GM23338 (cell line): Measurements from ENCODE around the gene POU2F3. TPM values are rescaled to one million over a fixed set of nuclear protein-coding genes. Genes with fewer than 3 reads are reported as not detected.
A peak's percentile ranks its signal among the peaks of the same experiment; 100 is the strongest.

Experiments used
- ATAC-seq: fragments of 200-7000 bp; cut with Tn5 transposase; 3 replicates; pipeline ENCODE4 v1.9.1; 2020
- DNase-seq: peaks from one replicate; pipeline ENCODE4 v3.0.0-alpha.2; 2015; ENCODE audit warnings: low spot score
- H2AFZ ChIP-seq: fragments of 200-600 bp; sonication (generic); 2 replicates; pipeline ENCODE4 v1.8.0; 2016; ENCODE audit warnings: antibody characterized with exemption, mild to moderate bottlenecking, moderate library complexity
- H3F3A ChIP-seq: fragments of 200-600 bp; sonication (generic); replicated peaks from 2 replicates; pipeline ENCODE4 v1.8.0; 2017; ENCODE audit warnings: antibody characterized with exemption, mixed run types, low read depth
- H3K27ac ChIP-seq: fragments of 200-600 bp; sonication (generic); 2 replicates; pipeline ENCODE4 v1.6.1; 2016; ENCODE audit warnings: low read depth
- H3K27me3 ChIP-seq: fragments of 200-600 bp; sonication (generic); 2 replicates; pipeline ENCODE4 v1.8.0; 2016; ENCODE audit warnings: mild to moderate bottlenecking, mixed run types, moderate library complexity; ENCODE audit not compliant: insufficient read depth
- H3K36me3 ChIP-seq: fragments of 200-600 bp; sonication (generic); 2 replicates; pipeline ENCODE4 v1.8.0; 2016; ENCODE audit warnings: mild to moderate bottlenecking; ENCODE audit not compliant: insufficient read depth
- H3K4me1 ChIP-seq: fragments of 200-600 bp; sonication (generic); 2 replicates; pipeline ENCODE4 v1.8.0; 2016; ENCODE audit warnings: mild to moderate bottlenecking, moderate library complexity; ENCODE audit not compliant: insufficient read depth
- H3K4me2 ChIP-seq: fragments of 200-600 bp; sonication (generic); 2 replicates; pipeline ENCODE4 v1.7.1; 2017; ENCODE audit warnings: mixed run types
- H3K4me3 ChIP-seq: fragments of 200-600 bp; sonication (generic); 2 replicates; pipeline ENCODE4 v1.6.1; 2016; ENCODE audit warnings: mixed run types
- H3K79me2 ChIP-seq: fragments of 200-600 bp; sonication (generic); replicated peaks from 2 replicates; pipeline ENCODE4 v1.8.0; 2017; ENCODE audit warnings: mild to moderate bottlenecking; ENCODE audit not compliant: insufficient read depth
- H3K9me2 ChIP-seq: fragments of 200-600 bp; sonication (generic); 2 replicates; pipeline ENCODE4 v1.8.0; 2017; ENCODE audit not compliant: insufficient read depth
- H4K20me1 ChIP-seq: fragments of 200-600 bp; sonication (generic); replicated peaks from 2 replicates; pipeline ENCODE4 v1.8.0; 2017; ENCODE audit warnings: mild to moderate bottlenecking; ENCODE audit not compliant: insufficient read depth
- H3K27ac Mint-ChIP-seq: 2 replicates; pipeline ENCODE4 v1.8.0; 2020; ENCODE audit warnings: inconsistent platforms, mild to moderate bottlenecking, moderate library complexity, mixed read lengths
- H3K27me3 Mint-ChIP-seq: 3 replicates; pipeline ENCODE4 v1.8.0; 2022; ENCODE audit warnings: low read depth, mild to moderate bottlenecking, moderate library complexity, mixed read lengths, inconsistent platforms; ENCODE audit not compliant: insufficient read depth, poor library complexity
- H3K36me3 Mint-ChIP-seq: 3 replicates; pipeline ENCODE4 v1.8.0; 2021; ENCODE audit warnings: low read depth, mild to moderate bottlenecking, inconsistent platforms, moderate library complexity, mixed read lengths
- H3K4me1 Mint-ChIP-seq: 3 replicates; pipeline ENCODE4 v1.8.0; 2020; ENCODE audit warnings: mild to moderate bottlenecking, inconsistent platforms, mixed read lengths
- H3K4me3 Mint-ChIP-seq: 3 replicates; pipeline ENCODE4 v1.8.0; 2021; ENCODE audit warnings: moderate library complexity, mild to moderate bottlenecking, inconsistent platforms, mixed read lengths
- H3K9me3 Mint-ChIP-seq: 3 replicates; pipeline ENCODE4 v1.8.0; 2020; ENCODE audit warnings: moderate library complexity, mild to moderate bottlenecking, inconsistent platforms, mixed read lengths
- CREB1 ChIP-seq: fragments of 250-450 bp; sonication (Bioruptor Pico); IDR thresholded peaks from 2 replicates; pipeline ENCODE4 v1.5.0; 2020; ENCODE audit warnings: low read depth, mild to moderate bottlenecking, moderate library complexity
- CTCF ChIP-seq, 2 experiments: fragments of 200-600 bp in 1 of 2; sonication (generic) in 1 of 2; conservative IDR thresholded peaks; 2 replicates each; pipeline versions ENCODE4 v1.5.1 to v1.6.1; 2016 to 2017; ENCODE audit warnings: antibody characterized with exemption in 2 of 2, low read depth in 2 of 2, mild to moderate bottlenecking in 2 of 2, moderate library complexity in 1 of 2
- EZH2 ChIP-seq: fragments of 200-600 bp; sonication (generic); IDR thresholded peaks from one replicate; pipeline ENCODE4 v1.8.0; 2017; ENCODE audit warnings: antibody characterized with exemption, mild to moderate bottlenecking, low read depth; ENCODE audit not compliant: unreplicated experiment
- EZH2phosphoT487 ChIP-seq: fragments of 200-600 bp; sonication (generic); IDR thresholded peaks from one replicate; pipeline ENCODE4 v1.8.1; 2018; ENCODE audit warnings: antibody characterized with exemption; ENCODE audit not compliant: unreplicated experiment
- NANOG ChIP-seq: IDR thresholded peaks from 2 replicates; pipeline ENCODE4 v1.6.1; 2016; ENCODE audit warnings: antibody characterized with exemption, borderline replicate concordance
- POLR2AphosphoS5 ChIP-seq: IDR thresholded peaks from 2 replicates; pipeline ENCODE4 v1.6.1; 2016; ENCODE audit warnings: antibody characterized with exemption, low read depth
- REST ChIP-seq: IDR thresholded peaks from one replicate; pipeline ENCODE4 v1.6.1; 2018; ENCODE audit warnings: antibody characterized with exemption; ENCODE audit not compliant: unreplicated experiment
- STAT1 ChIP-seq: IDR thresholded peaks from one replicate; pipeline ENCODE4 v1.6.1; 2016; ENCODE audit warnings: antibody characterized with exemption; ENCODE audit not compliant: unreplicated experiment
- ZNF114 ChIP-seq: fragments of 250-450 bp; sonication (Bioruptor Pico); IDR thresholded peaks from 2 replicates; pipeline ENCODE4 v1.5.0; 2020; ENCODE audit warnings: mild to moderate bottlenecking, moderate library complexity
- ZNF331 ChIP-seq: fragments of 250-450 bp; sonication (Bioruptor Pico); IDR thresholded peaks from 2 replicates; pipeline ENCODE4 v1.5.0; 2020; ENCODE audit warnings: low read depth, mild to moderate bottlenecking, moderate library complexity
- polyA plus RNA-seq: library from polyadenylated mRNA; unstranded; fragments of >200 nt; fragmentation: Nextera tagmentation; extraction: Ambion mirVana; gene quantifications from 2 replicates; pipeline ENCODE4 v1.2.1, GENCODE V29; 2016
- total RNA-seq: library from RNA; depleted of rRNA; stranded (reverse); fragments of >200 nt; shearing (Covaris generic); gene quantifications from 2 replicates; pipeline ENCODE4 v1.2.3, GENCODE V29; 2014

Gene POU2F3
- total and polyA plus RNA-seq, 2 experiments from 2014 or later: 0.45 to 0.79 TPM

GRCh38 chr11:120233207-120233803 is 6.6 kb upstream of the POU2F3 start:
- no peak for DNase-seq
- H3K27me3 ChIP-seq: peaks cover 14% of the 10 kb centered on the region
- no peaks in the 10 kb centered on the region for H4K20me1 ChIP-seq
- H3K9me2 ChIP-seq: no peaks in the 10 kb centered on the region
- H3K27ac ChIP-seq: no peak overlapping the region
- H3K4me3 ChIP-seq: no peak overlapping the region
- no peak overlapping the region for H2AFZ ChIP-seq
- ATAC-seq: no peak
- Mint-ChIP-seq H3K4me3 (no peak overlapping the region), H3K27ac (no peak overlapping the region), H3K4me1 (peaks cover 22% of the 10 kb centered on the region), H3K9me3 (no peaks in the 10 kb centered on the region), H3K36me3 (no peaks in the 10 kb centered on the region), H3K27me3 (peaks cover 5% of the 10 kb centered on the region)
- no peaks in the 10 kb centered on the region for H3K79me2 ChIP-seq
- no peak for TF ChIP-seq REST
- TF ChIP-seq STAT1: no peak
- peaks cover 11% of the 10 kb centered on the region; the same call in 1 of the 2 replicates for H3K4me1 ChIP-seq
- H3K4me2 ChIP-seq: no peak overlapping the region
- no peaks in the 10 kb centered on the region for H3F3A ChIP-seq
- H3K36me3 ChIP-seq: no peaks in the 10 kb centered on the region

GRCh38 chr11:120235024-120235628 is 4.8 kb upstream of the POU2F3 start:
- H3K36me3 ChIP-seq: no peaks in the 10 kb centered on the region
- H3K4me3 Mint-ChIP-seq: no peak overlapping the region
- no peak overlapping the region for H3K4me3 ChIP-seq
- H3K27ac Mint-ChIP-seq: no peak overlapping the region
- no peak overlapping the region for H2AFZ ChIP-seq
- no peaks in the 10 kb centered on the region for H3K9me2 ChIP-seq
- ATAC-seq (peak; percentile 81), DNase-seq (peak; percentile 92)
- no peaks in the 10 kb centered on the region for H3F3A ChIP-seq
- H3K4me1 Mint-ChIP-seq: peaks cover 19% of the 10 kb centered on the region
- H3K27me3 Mint-ChIP-seq: peaks cover 14% of the 10 kb centered on the region
- H3K79me2 ChIP-seq: no peaks in the 10 kb centered on the region
- peaks cover 11% of the 10 kb centered on the region; the same call in 1 of the 2 replicates for H3K4me1 ChIP-seq
- H3K9me3 Mint-ChIP-seq: no peaks in the 10 kb centered on the region
- H3K4me2 ChIP-seq: no peak overlapping the region
- no peaks in the 10 kb centered on the region for H4K20me1 ChIP-seq
- peaks cover 31% of the 10 kb centered on the region for H3K27me3 ChIP-seq
- no peak overlapping the region for H3K27ac ChIP-seq
- no peaks in the 10 kb centered on the region; the same call in 2 of the 3 replicates for H3K36me3 Mint-ChIP-seq
- TF ChIP-seq REST: no peak
- TF ChIP-seq STAT1: no peak
- no peak for TF ChIP-seq EZH2phosphoT487
- TF ChIP-seq ZNF114 (CRISPR knock-in tag): no peak
- TF ChIP-seq CREB1 (CRISPR knock-in tag): peak; percentile 47; the same call in 1 of the 2 replicates
- TF ChIP-seq EZH2: no peak
- no peak for TF ChIP-seq NANOG
- no peak for TF ChIP-seq ZNF331
- peak; percentile 95 to 100 for TF ChIP-seq CTCF (conservative IDR thresholded peaks at IDR 0.05; ENCODE audit: low read depth in 2 of 2)
- no peak for TF ChIP-seq POLR2AphosphoS5
